Effector memory CD8-positive, alpha-beta T cell (primary cell): ENCODE measurements around the gene HAPLN2.
"Not testable (repeated sequence)": the region's sequence is repeated elsewhere in the genome, so short reads cannot be mapped to it uniquely, and the experiment has no call there.

ENCODE experiments used
- ATAC-seq: fragments of 150-1000 bp; cut with Tn5 transposase; replicated peaks from 2 replicates; pipeline ENCODE4 v1.10.0; 2021; ENCODE audit warnings: mild to moderate bottlenecking, moderate library complexity
- DNase-seq, 3 experiments: peaks; one replicate each; pipeline ENCODE4 v3.0.0; 2021
- H3K27ac Mint-ChIP-seq, 2 donors: one replicate each; pipeline ENCODE4 v1.8.0; 2022; ENCODE audit warnings: mild to moderate bottlenecking in 2 of 2, mixed read lengths in 2 of 2, moderate library complexity in 2 of 2
- H3K27me3 Mint-ChIP-seq, 2 donors: one replicate each; pipeline ENCODE4 v1.8.0; 2022; ENCODE audit warnings: mixed read lengths in 2 of 2
- H3K36me3 Mint-ChIP-seq: one replicate; pipeline ENCODE4 v1.8.0; 2022; ENCODE audit warnings: mild to moderate bottlenecking, moderate library complexity, mixed read lengths; ENCODE audit not compliant: insufficient read depth
- H3K4me1 Mint-ChIP-seq, 2 donors: one replicate each; pipeline ENCODE4 v1.8.0; 2022; ENCODE audit warnings: low read depth in 2 of 2, mixed read lengths in 2 of 2
- H3K4me3 Mint-ChIP-seq, 2 donors: one replicate each; pipeline ENCODE4 v1.8.0; 2022; ENCODE audit warnings: mild to moderate bottlenecking in 2 of 2, mixed read lengths in 2 of 2, moderate library complexity in 2 of 2
- H3K9me3 Mint-ChIP-seq, 2 donors: one replicate each; pipeline ENCODE4 v1.8.0; 2022; ENCODE audit warnings: mixed read lengths in 2 of 2

The HAPLN2 gene

GRCh38 chr1:156612666-156613065 is 6.5 kb upstream of the HAPLN2 start:
- no peak overlapping the region for H3K27ac Mint-ChIP-seq
- H3K36me3 Mint-ChIP-seq, result peaks cover 5% of the 10 kb centered on the region
- H3K4me3 Mint-ChIP-seq, result no peak overlapping the region
- H3K4me1 Mint-ChIP-seq, result peaks cover 5 to 14% of the 10 kb centered on the region in 2 donors
- ATAC-seq (no peak), DNase-seq (no peak)
- peaks cover 26 to 51% of the 10 kb centered on the region in 2 donors for H3K27me3 Mint-ChIP-seq
- no peaks in the 10 kb centered on the region for H3K9me3 Mint-ChIP-seq

- no peak for DNase-seq
- H3K36me3 Mint-ChIP-seq, result peaks cover 5% of the 10 kb centered on the region
- peaks cover 41 to 70% of the 10 kb centered on the region in 2 donors for H3K27me3 Mint-ChIP-seq
- no peaks in the 10 kb centered on the region for H3K9me3 Mint-ChIP-seq
- no peak overlapping the region for H3K27ac Mint-ChIP-seq
- ATAC-seq, result no peak
- H3K4me3 Mint-ChIP-seq, result no peak overlapping the region
- peaks cover 0 to 2% of the 10 kb centered on the region in 2 donors for H3K4me1 Mint-ChIP-seq
Observed at GRCh38 chr1:156615946-156616345, 3.3 kb upstream of the HAPLN2 start.

- Mint-ChIP-seq H3K4me3 (no peak overlapping the region), H3K4me1 (peaks cover 0 to 2% of the 10 kb centered on the region in 2 donors), H3K36me3 (no peaks in the 10 kb centered on the region), H3K27me3 (peaks cover 45 to 70% of the 10 kb centered on the region in 2 donors), H3K9me3 (no peaks in the 10 kb centered on the region), H3K27ac (no peak overlapping the region)
- ATAC-seq, result no peak
- no peak for DNase-seq
Observed at GRCh38 chr1:156616463-156616862, 2.8 kb upstream of the HAPLN2 start.

GRCh38 chr1:156619582-156619955 is 354 bp downstream of the HAPLN2 start:
- no peaks in the 10 kb centered on the region for H3K9me3 Mint-ChIP-seq
- no peak overlapping the region for H3K4me3 Mint-ChIP-seq
- peaks cover 0 to 5% of the 10 kb centered on the region in 2 donors for H3K4me1 Mint-ChIP-seq
- DNase-seq (no peak), ATAC-seq (no peak)
- H3K27me3 Mint-ChIP-seq, result peaks cover 62 to 82% of the 10 kb centered on the region in 2 donors
- peaks cover 3% of the 10 kb centered on the region for H3K36me3 Mint-ChIP-seq
- no peak overlapping the region for H3K27ac Mint-ChIP-seq

- peaks cover 7 to 10% of the 10 kb centered on the region in 2 donors for H3K4me1 Mint-ChIP-seq
- ATAC-seq, result no peak
- H3K9me3 Mint-ChIP-seq, result no peaks in the 10 kb centered on the region
- peak overlapping the region in 1 of 2 donors; percentile 28 for H3K4me3 Mint-ChIP-seq
- H3K27ac Mint-ChIP-seq, result no peak overlapping the region
- H3K36me3 Mint-ChIP-seq, result peaks cover 6% of the 10 kb centered on the region
- no peak for DNase-seq
- H3K27me3 Mint-ChIP-seq, result peaks cover 72 to 86% of the 10 kb centered on the region in 2 donors
Observed at GRCh38 chr1:156622581-156623297, 3.5 kb downstream of the HAPLN2 start.

GRCh38 chr1:156623946-156624813 is 5.0 kb downstream of the HAPLN2 start:
- no peaks in the 10 kb centered on the region for H3K9me3 Mint-ChIP-seq
- peaks cover 80 to 91% of the 10 kb centered on the region in 2 donors for H3K27me3 Mint-ChIP-seq
- no peak overlapping the region for H3K27ac Mint-ChIP-seq
- DNase-seq (no peak), ATAC-seq (peak; percentile 55)
- H3K4me1 Mint-ChIP-seq, result peaks cover 7 to 10% of the 10 kb centered on the region in 2 donors
- peak overlapping the region; percentile 68 to 74 for H3K4me3 Mint-ChIP-seq
- peaks cover 7% of the 10 kb centered on the region for H3K36me3 Mint-ChIP-seq

GRCh38 chr1:156624814-156625435 is 5.7 kb downstream of the HAPLN2 start:
- H3K4me1 Mint-ChIP-seq, result peaks cover 7 to 10% of the 10 kb centered on the region in 2 donors
- H3K4me3 Mint-ChIP-seq, result peak overlapping the region; percentile 68 to 74
- H3K27me3 Mint-ChIP-seq, result peaks cover 80 to 91% of the 10 kb centered on the region in 2 donors
- no peak for DNase-seq
- H3K36me3 Mint-ChIP-seq, result peaks cover 9% of the 10 kb centered on the region
- peak; percentile 32 for ATAC-seq
- H3K27ac Mint-ChIP-seq, result no peak overlapping the region
- H3K9me3 Mint-ChIP-seq, result no peaks in the 10 kb centered on the region

- Mint-ChIP-seq H3K36me3 (peaks cover 9% of the 10 kb centered on the region), H3K27me3 (peaks cover 77 to 86% of the 10 kb centered on the region in 2 donors), H3K4me3 (peak overlapping the region; percentile 68 to 74), H3K9me3 (no peaks in the 10 kb centered on the region), H3K4me1 (peaks cover 7 to 10% of the 10 kb centered on the region in 2 donors), H3K27ac (no peak overlapping the region)
- ATAC-seq (peak; percentile 67), DNase-seq (peak; percentile 58 to 65 (median 62))
Observed at GRCh38 chr1:156625436-156626078, 6.3 kb downstream of the HAPLN2 start.

- no peak for ATAC-seq
- Mint-ChIP-seq H3K4me1 (peaks cover 7 to 10% of the 10 kb centered on the region in 2 donors), H3K4me3 (peak overlapping the region; percentile 68 to 74), H3K27ac (no peak overlapping the region), H3K27me3 (peaks cover 77 to 86% of the 10 kb centered on the region in 2 donors), H3K36me3 (peaks cover 9% of the 10 kb centered on the region), H3K9me3 (no peaks in the 10 kb centered on the region)
- no peak for DNase-seq
Observed at GRCh38 chr1:156626079-156626438, 6.8 kb downstream of the HAPLN2 start.

- DNase-seq (peak in 1 of 3 experiments; percentile 40), ATAC-seq (peak; percentile 32)
Observed at GRCh38 chr1:156627313-156627880, 8.2 kb downstream of the HAPLN2 start.

GRCh38 chr1:156629823-156630449 is 10.7 kb downstream of the HAPLN2 start:
- peaks cover 7% of the 10 kb centered on the region in 2 donors for H3K4me1 Mint-ChIP-seq
- no peak for ATAC-seq
- peaks cover 6% of the 10 kb centered on the region for H3K36me3 Mint-ChIP-seq
- no peaks in the 10 kb centered on the region for H3K9me3 Mint-ChIP-seq
- H3K4me3 Mint-ChIP-seq, result no peak overlapping the region
- no peak overlapping the region for H3K27ac Mint-ChIP-seq
- peaks cover 80 to 86% of the 10 kb centered on the region in 2 donors for H3K27me3 Mint-ChIP-seq
- no peak for DNase-seq

More at GRCh38 chr1:156627313-156627880, 8.2 kb downstream of the HAPLN2 start:
- Mint-ChIP-seq H3K27ac (no peak overlapping the region), H3K4me3 (no peak overlapping the region), H3K27me3 (peaks cover 78 to 86% of the 10 kb centered on the region in 2 donors), H3K9me3 (no peaks in the 10 kb centered on the region), H3K36me3 (peaks cover 8% of the 10 kb centered on the region), H3K4me1 (peaks cover 7 to 10% of the 10 kb centered on the region in 2 donors)

- not testable (repeated sequence) for H3K4me1 Mint-ChIP-seq, DNase-seq, ATAC-seq, H3K27ac Mint-ChIP-seq, H3K4me3 Mint-ChIP-seq, H3K36me3 Mint-ChIP-seq, H3K9me3 Mint-ChIP-seq
- H3K27me3 Mint-ChIP-seq, result peaks cover 75 to 84% of the 10 kb centered on the region in 2 donors
Observed at GRCh38 chr1:156631152-156631551, 11.9 kb downstream of the HAPLN2 start.
